Small intestine (tissue), 7 donors: ENCODE results near the gene SNCAIP. TPM values are rescaled to one million over a fixed set of nuclear protein-coding genes. Genes with fewer than 3 reads are reported as not detected.
A peak's percentile ranks its signal among the peaks of the same experiment; 100 is the strongest.
"Not testable (repeated sequence)": the region's sequence is repeated elsewhere in the genome, so short reads cannot be mapped to it uniquely, and the experiment has no call there.

Experiments
- DNase-seq, 2 donors: peaks; one replicate each; pipeline versions ENCODE4 v3.0.0 to v3.0.0-alpha.2; 2013
- FAIRE-seq: peaks from 2 replicates; lab custom pipeline; 2012; peaks lifted over from hg19 to GRCh38; lab: Jason Lieb, UNC
- H3K27ac ChIP-seq, 3 donors: one replicate each; pipeline ENCODE4 v1.5.1; 2013; ENCODE audit warnings: low read length in 2 of 3, mild to moderate bottlenecking in 2 of 3, control low read depth in 1 of 3, inconsistent platforms in 1 of 3, low read depth in 1 of 3, moderate library complexity in 1 of 3
- H3K27me3 ChIP-seq, 3 donors: one replicate each; pipeline ENCODE4 v1.6.1; 2013; ENCODE audit warnings: low read length in 3 of 3, inconsistent platforms in 1 of 3; ENCODE audit not compliant: control insufficient read depth in 3 of 3, insufficient read depth in 3 of 3
- H3K36me3 ChIP-seq, 3 donors: one replicate each; pipeline ENCODE4 v1.6.1; 2013; ENCODE audit warnings: low read length in 3 of 3, inconsistent platforms in 1 of 3, low read depth in 1 of 3, mild to moderate bottlenecking in 1 of 3, moderate library complexity in 1 of 3; ENCODE audit not compliant: control insufficient read depth in 3 of 3, insufficient read depth in 2 of 3
- H3K4me1 ChIP-seq, 3 donors: one replicate each; pipeline ENCODE4 v1.6.1; 2013; ENCODE audit warnings: low read length in 2 of 3, inconsistent platforms in 1 of 3, low read depth in 1 of 3, mild to moderate bottlenecking in 1 of 3, moderate library complexity in 1 of 3; ENCODE audit not compliant: control insufficient read depth in 3 of 3, insufficient read depth in 2 of 3
- H3K4me3 ChIP-seq, 3 donors: one replicate each; pipeline ENCODE4 v1.5.1; 2013; ENCODE audit warnings: low read length in 3 of 3, control low read depth in 1 of 3, inconsistent platforms in 1 of 3, low read depth in 1 of 3, mild to moderate bottlenecking in 1 of 3, moderate library complexity in 1 of 3
- H3K9me3 ChIP-seq, 2 donors: one replicate each; pipeline ENCODE4 v1.6.1; 2013; ENCODE audit warnings: low read depth in 1 of 2, low read length in 1 of 2; ENCODE audit not compliant: control insufficient read depth in 2 of 2, insufficient read depth in 1 of 2
- WGBS, 3 donors: extraction: QIAGEN DNeasy Blood & Tissue Kit; methylation state at CpG; one replicate each; pipeline ENCODE4 v1.1.7; 2013; 5-methylcytosine and 5-hydroxymethylcytosine counted together
- polyA plus RNA-seq, 4 donors: library from polyadenylated mRNA; stranded (reverse) in 3 of 4; unstranded in 1 of 4; fragments of 200-250 nt in 3 of 4; fragments of 120-200 nt in 1 of 4; gene quantifications; one replicate each; pipeline versions ENCODE4 v1.2.1 to v1.2.3, GENCODE V29; 2013
- donor health status: healthy with polysubstance abuse.
- donor health status: control.
- donor health status: control.
- donor health status: Bipolar disorder and iron deficiency.
- donor health status: healthy.

The SNCAIP gene
- polyA plus RNA-seq, 4 donors: 0.54 to 5.3 (median 1.1) TPM; not detected in 1

DNA sequence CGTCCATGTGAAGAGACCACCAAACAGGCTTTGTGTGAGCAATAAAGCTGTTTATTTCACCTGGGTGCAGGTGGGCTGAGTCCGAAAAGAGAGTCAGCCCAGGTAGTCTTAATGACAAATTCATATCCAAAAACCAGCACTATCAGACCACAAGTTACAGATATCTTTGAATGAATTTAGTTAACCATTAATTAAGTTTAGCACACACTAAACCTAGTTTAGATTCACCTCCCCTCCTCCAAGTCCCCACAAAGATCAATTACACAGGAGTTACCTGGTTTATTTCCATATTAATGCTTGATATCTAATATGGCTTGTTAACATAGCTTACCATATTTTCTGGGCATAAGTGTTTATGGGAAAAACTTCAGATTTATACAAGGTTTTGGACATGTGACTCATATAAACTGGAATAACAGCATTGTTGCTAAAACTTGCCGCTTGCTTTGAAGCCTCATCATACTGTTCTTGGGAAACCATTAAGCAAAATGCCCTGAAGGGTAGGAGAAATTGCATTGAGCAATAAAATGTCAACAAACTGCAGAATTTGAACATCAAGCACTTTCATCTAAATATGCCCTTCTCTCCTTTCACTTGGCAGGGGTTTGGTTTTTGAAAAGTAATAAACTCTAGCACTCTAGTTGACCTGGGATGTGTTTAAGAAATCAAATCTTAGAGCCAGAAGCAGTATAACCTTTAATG is 166.9 kb downstream of the SNCAIP start:
- H3K27me3 ChIP-seq: no peaks in the 10 kb centered on the region
- no peak overlapping the region for H3K27ac ChIP-seq
- peaks cover 0 to 17% (median 0%) of the 10 kb centered on the region in 3 donors for H3K4me1 ChIP-seq
- H3K36me3 ChIP-seq: no peaks in the 10 kb centered on the region
- H3K9me3 ChIP-seq: no peaks in the 10 kb centered on the region
- 14 to 68% (median 34%) methylated on average over 2 to 3 of the region's 3 CpGs for WGBS, 3 donors
- peak; percentile 44 to 60 for DNase-seq
- no peak for FAIRE-seq
- H3K4me3 ChIP-seq: peak overlapping the region in 1 of 3 donors; percentile 31

DNA sequence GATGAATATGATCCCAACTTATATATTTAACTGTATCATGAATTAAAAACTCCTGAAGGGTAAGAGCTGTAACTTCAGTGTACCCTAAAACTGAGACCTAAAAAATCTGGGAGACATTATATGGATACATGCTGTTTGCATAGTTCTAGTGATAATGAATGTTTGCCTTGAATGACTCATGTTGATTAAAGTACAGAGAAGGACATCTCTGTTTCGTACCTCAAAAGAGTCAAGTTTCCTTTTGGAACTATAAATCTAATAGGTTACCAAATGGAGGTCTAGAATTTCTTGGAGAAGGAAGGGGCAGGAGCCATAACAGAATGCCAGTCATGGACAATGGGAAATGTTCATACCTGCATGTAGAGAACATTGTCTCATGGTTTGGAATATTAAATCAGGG is 168.1 kb downstream of the SNCAIP start:
- FAIRE-seq (no peak), DNase-seq (peak; percentile 45 to 64)
- WGBS, 3 donors: 8 to 58% (median 22%) methylated on average over 1 of the region's 1 CpG
- peaks cover 0 to 17% (median 0%) of the 10 kb centered on the region in 3 donors for H3K4me1 ChIP-seq
- no peak overlapping the region for H3K4me3 ChIP-seq
- peak overlapping the region in 1 of 3 donors; percentile 20 for H3K27ac ChIP-seq
- H3K27me3 ChIP-seq: no peaks in the 10 kb centered on the region
- H3K9me3 ChIP-seq: no peaks in the 10 kb centered on the region
- H3K36me3 ChIP-seq: no peaks in the 10 kb centered on the region

DNA sequence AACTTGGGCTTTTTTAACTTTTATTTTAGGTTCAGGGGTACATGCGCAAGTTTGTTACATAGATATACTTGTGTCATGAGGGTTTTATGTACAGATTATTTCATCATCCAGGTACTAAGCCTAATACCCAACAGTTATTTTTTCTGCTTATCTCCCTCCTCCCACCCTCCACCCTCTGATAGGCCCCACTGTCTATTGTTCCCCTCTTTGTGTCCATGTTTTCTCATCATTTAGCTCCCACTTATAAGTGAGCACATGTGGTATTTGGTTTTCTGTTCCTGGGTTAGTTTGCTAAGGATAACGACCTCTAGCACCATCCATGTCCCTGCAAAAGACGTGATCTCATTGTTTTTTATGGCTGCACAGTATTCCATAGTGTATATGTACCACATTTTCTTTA is 172.1 kb downstream of the SNCAIP start:
- H3K36me3 ChIP-seq: no peaks in the 10 kb centered on the region

DNA sequence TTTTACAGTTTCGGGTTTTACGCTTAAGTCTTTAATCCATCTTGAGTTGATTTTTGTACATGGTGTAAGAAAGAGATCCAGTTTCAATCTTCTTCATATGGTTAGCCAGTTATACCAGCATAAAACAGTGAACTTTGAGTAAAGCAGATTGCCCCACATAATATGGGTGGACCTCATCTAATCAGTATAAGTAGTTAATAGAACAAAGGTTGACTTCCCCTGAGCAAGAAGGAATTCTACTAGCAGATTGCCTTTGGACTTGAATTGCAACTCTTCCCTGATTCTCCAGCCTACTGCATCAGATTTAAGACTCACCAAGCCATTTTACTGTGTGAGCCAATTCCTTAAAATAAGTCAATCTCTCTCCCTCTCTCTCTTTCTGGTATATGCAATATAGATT is 173.2 kb downstream of the SNCAIP start:
- Histone ChIP-seq H3K4me3 (no peak overlapping the region), H3K27ac (peak overlapping the region in 2 of 3 donors; percentile 48 to 50), H3K9me3 (no peaks in the 10 kb centered on the region), H3K4me1 (peaks cover 0 to 13% (median 0%) of the 10 kb centered on the region in 3 donors), H3K27me3 (no peaks in the 10 kb centered on the region), H3K36me3 (no peaks in the 10 kb centered on the region)
- FAIRE-seq (peak; percentile 33), DNase-seq (peak; percentile 79 to 94)
- 13 to 67% (median 44%) methylated on average over 2 of the region's 2 CpGs for WGBS, 3 donors

More for the DNA sequence above, 172.1 kb downstream of the SNCAIP start:
- Histone ChIP-seq H3K9me3 (no peaks in the 10 kb centered on the region), H3K4me3 (no peak overlapping the region), H3K27me3 (no peaks in the 10 kb centered on the region), H3K4me1 (peaks cover 0 to 22% (median 0%) of the 10 kb centered on the region in 3 donors), H3K27ac (no peak overlapping the region)
- no peak for DNase-seq
- 79 to 92% (median 84%) methylated on average over 3 of the region's 3 CpGs for WGBS, 3 donors
- no peak for FAIRE-seq

DNA sequence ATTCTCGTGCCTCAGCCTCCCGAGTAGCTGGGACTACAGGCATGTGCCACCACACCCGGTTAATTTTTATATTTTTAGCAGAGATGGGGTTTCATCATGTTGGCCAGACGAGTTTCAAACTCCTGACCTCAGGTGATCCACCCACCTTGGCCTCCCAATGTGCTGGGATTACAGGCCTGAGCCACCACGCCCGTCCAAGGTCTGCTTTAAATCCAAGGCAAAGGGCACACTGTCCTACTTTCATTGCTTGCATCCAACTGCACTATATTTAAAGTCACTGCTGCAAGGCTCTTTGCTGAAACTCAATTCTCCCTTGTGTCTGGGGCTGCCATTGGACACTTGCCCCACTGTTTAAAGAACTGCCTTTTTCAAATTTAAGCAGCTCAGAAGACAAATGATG is 174.6 kb downstream of the SNCAIP start:
- not testable (repeated sequence) for H3K27me3 ChIP-seq, H3K4me3 ChIP-seq, H3K9me3 ChIP-seq, H3K36me3 ChIP-seq, FAIRE-seq, H3K4me1 ChIP-seq
- H3K27ac ChIP-seq: peak overlapping the region in 2 of 3 donors; percentile 18 to 22
- peak; percentile 73 to 89 for DNase-seq
- WGBS, 3 donors: 39 to 80% (median 56%) methylated on average over 6 of the region's 6 CpGs

DNA sequence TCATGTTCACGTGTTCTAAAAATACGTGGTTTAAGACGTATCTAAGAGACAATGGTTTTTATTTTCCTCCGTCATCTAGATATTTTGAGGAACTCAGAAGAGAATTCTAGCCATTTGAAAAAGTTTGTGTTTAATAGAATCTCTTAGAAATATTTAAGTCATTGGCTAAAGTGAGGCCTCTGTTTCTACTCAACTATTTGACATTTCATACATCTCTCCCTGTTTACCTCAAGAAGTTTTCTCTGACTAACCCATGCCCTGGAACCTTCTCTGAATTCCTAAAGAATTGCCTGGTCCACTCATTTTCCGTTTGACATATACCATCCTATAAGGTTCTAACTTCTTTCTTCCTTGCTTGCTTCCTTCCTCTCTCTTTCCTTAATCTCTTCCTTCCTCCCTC is 178.7 kb downstream of the SNCAIP start:
- FAIRE-seq (no peak), DNase-seq (no peak)
- H3K36me3 ChIP-seq: no peaks in the 10 kb centered on the region
- 78 to 95% (median 79%) methylated on average over 5 of the region's 5 CpGs for WGBS, 3 donors
- H3K27me3 ChIP-seq: no peaks in the 10 kb centered on the region
- no peak overlapping the region for H3K27ac ChIP-seq
- H3K4me1 ChIP-seq: peaks cover 0 to 13% (median 4%) of the 10 kb centered on the region in 3 donors
- no peaks in the 10 kb centered on the region for H3K9me3 ChIP-seq
- H3K4me3 ChIP-seq: no peak overlapping the region

DNA sequence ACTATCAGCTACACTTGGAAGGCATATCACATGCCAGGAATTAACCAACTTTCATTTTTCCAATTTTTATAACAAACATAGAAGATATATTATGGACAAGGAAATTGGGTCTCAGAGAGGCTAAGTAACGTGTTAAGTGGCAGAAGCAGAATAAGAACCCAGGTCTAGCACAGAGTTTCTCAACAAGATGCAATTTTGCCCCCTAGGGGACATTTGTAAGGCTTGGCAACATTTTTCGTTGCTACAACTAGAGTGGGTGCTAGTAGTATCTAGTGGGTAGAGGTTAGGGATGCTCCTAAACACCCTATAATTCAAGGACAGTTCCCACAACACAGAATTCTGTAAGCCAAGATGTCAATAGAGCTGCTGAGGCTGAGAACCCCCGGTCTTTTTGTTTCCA is 180.6 kb downstream of the SNCAIP start:
- FAIRE-seq (no peak), DNase-seq (no peak)
- WGBS, 3 donors: 19 to 49% (median 30%) methylated on average over 3 of the region's 3 CpGs
- Histone ChIP-seq H3K4me3 (no peak overlapping the region), H3K27ac (peak overlapping the region in 1 of 3 donors; percentile 61), H3K4me1 (peaks cover 0 to 4% (median 3%) of the 10 kb centered on the region in 3 donors), H3K36me3 (no peaks in the 10 kb centered on the region), H3K9me3 (no peaks in the 10 kb centered on the region), H3K27me3 (no peaks in the 10 kb centered on the region)

DNA sequence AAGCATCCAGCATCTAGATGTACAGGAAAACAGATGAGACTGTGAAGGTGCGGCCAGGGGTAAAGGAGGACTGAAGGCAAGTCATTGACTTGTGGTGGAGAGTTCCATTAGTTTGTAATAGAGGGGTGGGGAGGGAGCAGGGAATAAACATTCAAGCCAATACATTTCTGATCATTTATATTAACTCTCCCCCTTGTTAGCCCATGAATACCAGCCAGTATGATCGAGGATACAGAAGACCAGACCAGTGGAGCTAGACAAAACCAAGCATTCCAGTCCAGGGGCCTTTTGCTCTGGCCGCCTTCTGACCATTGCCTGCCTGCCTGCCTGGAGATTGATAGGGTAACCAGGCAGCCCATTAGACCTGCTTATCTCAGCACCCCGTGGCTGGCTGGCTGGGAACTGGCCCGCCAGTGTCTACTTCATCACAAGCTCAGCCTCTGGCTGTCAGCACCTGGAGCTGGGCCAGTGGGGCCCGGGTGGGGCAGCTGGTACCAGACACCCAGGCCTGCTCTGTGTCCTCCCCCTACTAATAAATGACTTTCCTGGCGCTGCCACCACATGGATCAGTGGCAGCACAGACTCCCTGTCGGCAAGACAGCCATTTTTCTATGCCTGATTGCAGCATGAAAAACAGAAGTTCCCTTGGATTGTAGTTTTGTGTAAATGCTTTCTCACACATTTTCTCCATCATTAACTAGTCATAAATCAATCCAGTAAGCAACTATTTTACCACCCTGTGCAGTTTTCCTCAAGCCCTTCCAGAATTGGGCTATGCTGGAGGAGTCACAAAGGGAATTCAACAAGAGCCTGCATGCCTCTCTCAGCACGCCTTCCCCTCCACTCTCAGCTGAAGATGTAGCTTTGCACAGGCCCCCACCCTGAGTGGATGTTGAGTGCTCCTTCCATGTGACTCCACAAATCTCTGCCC is 181.3 kb downstream of the SNCAIP start:
- Histone ChIP-seq H3K27ac (peak overlapping the region in 1 of 3 donors; percentile 62), H3K9me3 (no peaks in the 10 kb centered on the region), H3K4me3 (no peak overlapping the region), H3K27me3 (no peaks in the 10 kb centered on the region), H3K4me1 (peaks cover 0 to 4% (median 3%) of the 10 kb centered on the region in 3 donors), H3K36me3 (no peaks in the 10 kb centered on the region)
- FAIRE-seq (no peak), DNase-seq (peak; percentile 68 to 93)
- 16 to 51% (median 37%) methylated on average over 9 of the region's 9 CpGs for WGBS, 3 donors
